HG03175 (cell line): ENCODE results near the gene PRH2.

Source experiments
- ATAC-seq: cut with Tn5 transposase; IDR thresholded peaks from one replicate; pipeline ENCODE4 v1.9.1; 2021; ENCODE audit warnings: mild to moderate bottlenecking, moderate library complexity; ENCODE audit not compliant: unreplicated experiment

PRH2 gene

DNA sequence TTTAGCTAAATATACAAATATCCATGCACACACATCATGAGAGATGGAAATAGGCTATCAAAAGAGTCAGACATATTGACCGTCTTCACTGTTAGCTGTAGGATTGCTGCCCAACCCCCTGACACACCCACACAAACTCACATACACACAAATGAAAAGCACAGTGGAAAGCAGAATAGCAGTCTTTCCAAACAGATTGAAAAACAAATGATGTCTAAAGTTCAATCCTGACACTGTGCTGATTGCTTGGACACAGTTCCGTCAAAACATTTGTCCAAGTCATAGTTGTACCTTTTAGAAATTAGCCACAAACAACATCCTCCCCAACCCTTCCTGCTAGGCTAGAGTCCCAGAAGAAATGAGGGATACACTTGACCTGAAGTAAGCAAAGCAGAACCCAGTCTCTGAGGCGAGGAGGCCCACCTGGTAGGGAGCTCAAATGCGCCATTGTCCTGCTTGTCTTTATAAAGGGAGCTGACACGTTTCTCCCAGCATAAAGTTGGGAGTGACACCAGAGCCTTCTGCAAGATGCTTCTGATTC lies at the start of gene PRH2:
PRH2 (plus strand) TSS at position 491 of the 541 bp plus-strand sequence; CDS start at position 529, 38 bp downstream.
- no peak for ATAC-seq

DNA sequence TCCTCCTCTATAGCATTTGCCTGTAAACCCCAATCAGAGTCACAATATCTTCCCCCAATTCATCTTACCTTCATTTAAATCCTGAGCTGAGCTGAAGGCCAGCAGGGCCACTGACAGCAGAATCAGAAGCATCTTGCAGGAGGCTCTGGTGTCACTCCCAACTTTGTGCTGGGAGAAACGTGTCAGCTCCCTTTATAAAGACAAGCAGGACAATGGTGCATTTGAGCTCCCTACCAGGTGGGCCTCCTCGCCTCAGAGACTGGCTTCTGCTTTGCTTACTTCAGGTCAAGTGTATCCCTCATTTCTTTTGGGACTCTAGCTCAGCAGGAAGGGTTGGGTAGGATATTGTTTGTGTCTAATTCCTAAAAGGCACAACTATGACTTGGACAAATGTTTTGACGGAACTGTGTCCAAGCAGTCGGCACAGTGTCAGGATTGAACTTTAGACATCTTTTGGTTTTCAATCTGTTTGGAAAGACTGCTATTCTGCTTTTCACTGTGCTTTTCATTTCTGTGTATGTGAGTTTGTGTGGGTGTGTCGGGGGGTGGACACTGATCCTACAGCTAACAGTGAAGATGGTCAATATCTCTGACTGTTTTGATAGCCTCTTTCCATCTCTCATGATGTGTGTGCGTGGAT lies 44.8 kb upstream of the PRH2 start, which contains the start of gene PRH1:
PRH1 (minus strand) TSS at position 170 of the 640 bp plus-strand sequence; CDS start at position 132, 38 bp downstream.
- no peak for ATAC-seq

DNA sequence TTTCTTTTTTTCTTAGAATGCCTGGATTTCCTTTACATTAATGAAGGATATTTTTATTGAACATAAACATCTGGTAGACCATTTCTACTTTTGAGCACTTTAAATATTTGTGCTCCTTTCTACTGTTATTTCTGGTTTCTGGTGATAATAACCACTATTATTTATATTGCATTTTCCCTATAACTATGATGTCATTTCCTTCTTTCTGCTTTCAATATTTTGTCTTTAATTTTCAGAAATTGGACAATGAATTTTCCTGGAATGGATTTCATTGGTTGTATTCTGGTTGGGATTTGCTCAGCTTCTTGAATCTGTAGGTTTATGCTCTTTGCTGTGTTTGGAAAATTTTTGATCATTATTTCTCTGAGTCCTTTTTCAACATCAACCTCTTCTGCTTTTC lies 39.8 kb upstream of the PRH2 start:
- no peak for ATAC-seq

DNA sequence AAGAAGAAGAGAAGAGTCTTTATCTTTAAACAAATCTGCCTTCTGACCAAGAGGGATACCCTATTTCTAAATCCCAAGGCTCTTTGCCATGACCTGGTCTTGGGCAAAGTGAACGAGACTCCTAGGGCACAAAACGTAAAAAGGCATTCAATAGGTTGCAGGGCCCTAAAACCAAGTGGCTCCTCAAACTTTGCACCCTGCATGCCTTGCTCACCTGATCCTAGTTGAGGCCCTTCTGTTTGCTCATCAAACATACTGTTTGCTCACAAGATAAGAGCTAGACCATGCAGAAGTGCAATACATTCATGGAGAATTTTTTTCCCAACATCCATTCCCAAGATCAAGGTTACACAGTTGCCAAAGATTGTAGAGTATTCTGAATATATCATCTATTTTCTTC lies 37.1 kb upstream of the PRH2 start:
- no peak for ATAC-seq

DNA sequence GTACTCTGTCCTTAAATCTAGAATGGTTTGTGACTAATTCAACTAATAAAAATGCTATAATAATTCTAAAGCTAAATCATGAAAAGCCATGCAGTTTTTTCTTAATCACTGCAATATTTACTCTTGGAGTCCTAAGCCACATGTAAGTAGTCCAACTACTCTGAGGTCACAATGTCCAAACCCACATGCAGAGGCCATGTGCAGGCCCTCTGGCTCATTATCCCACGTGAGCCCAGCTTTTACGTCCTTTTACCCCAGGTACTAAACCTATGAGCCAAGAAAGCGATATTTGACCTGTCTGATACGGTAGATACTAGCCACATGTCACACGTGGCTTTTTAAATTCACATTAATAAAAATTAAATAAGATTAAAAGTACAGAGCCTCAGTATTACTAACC lies 32.2 kb upstream of the PRH2 start:
- no peak for ATAC-seq

DNA sequence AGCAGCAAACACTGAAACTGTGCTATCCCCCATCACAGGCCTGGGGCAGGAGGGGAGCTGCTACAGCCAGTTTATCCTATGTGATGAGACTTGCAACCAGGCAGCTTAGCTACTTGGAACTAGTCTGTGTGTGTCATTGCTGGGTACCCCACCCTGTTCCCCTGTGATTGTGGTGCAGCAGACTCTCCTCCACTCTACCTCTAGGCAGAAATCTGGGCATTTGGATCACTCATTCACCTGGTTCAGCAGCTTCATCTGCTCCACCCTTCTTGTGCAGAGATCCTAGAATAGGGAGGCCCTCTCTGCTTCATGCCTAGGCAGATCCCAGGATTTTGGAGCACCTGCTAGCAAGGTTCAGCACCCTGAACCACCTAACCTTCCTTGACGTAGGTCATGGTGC lies 28.5 kb upstream of the PRH2 start:
- ATAC-seq = no peak

DNA sequence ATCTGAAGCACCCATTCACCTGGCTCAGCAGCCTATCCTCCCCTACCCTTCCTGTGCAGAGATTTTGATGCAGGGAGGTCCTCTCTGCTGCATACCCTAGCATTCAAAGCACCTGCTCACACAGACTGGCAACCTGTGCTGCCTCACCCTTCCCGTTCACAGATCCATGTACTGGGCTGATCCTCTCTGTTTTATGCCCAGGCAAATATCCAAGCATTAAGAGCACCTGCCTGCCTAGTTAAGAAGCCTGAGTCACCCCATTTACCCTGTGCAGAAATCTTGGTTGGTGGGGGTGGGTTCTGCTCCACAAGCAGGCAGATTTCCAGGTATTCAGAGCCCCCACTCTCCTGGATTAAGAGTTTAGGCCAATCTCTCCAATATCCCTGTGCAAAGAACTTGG lies 28.1 kb upstream of the PRH2 start:
- ATAC-seq = no peak

DNA sequence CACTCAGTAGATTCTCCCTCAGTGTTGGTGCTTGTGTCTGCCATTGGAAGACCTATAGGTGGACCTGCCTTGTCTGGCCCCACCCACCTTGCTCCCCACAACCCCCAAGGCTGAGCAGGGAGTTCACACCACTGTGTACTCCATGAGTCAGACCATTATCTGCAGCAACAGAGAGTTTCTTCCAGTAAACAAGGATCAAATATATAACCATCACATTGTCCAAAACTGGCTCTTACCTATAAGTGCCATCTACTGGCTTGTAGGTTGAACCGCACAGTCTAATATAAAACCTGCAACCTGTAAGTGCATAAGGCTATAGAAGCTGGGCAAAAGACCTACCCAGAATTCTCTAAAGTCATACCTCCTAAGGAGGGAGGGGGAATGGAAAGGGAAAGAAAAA lies 27.6 kb upstream of the PRH2 start:
- ATAC-seq = no peak

DNA sequence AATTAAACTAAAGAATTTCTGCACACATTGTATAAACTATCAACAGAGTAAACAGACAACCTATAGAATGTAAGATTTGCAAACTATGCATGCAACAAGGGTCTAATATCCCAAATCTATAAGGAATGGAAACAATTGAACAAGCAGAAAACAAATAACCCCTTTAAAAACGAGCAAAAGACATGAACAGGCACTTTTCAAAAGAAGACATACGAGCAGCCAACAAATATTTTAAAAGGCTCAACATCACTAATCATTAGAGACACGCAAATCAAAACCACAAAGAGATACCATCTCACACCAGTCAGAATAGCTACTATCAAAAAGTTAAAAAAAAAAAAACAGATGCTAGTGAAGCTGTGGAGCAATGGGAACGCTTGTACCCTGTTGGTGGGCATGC lies 24.4 kb upstream of the PRH2 start:
- no peak for ATAC-seq

DNA sequence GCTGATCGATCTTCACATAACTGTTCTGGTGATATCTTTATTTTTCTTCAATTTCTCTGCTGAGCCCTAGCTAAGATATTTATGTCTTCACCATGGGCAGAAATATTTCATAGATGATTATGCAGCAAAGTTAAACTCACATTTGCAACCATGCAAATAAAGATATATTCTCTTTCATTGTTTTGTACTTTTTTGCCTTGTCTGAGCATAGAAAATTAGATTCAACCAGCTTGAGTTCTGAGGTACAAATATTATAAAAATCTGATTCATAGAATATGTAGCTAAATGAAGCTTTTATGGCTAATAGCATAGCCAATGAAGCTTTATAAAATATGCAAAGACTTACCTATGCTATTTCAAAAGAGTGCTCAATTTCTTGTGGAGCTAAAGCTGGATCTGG lies 19.6 kb upstream of the PRH2 start, which contains the start of gene TAS2R13:
TAS2R13 (minus strand) TSS at position 101 of the 400 bp plus-strand sequence. CDS start 264 bp downstream, outside the sequence.
- no peak for ATAC-seq

DNA sequence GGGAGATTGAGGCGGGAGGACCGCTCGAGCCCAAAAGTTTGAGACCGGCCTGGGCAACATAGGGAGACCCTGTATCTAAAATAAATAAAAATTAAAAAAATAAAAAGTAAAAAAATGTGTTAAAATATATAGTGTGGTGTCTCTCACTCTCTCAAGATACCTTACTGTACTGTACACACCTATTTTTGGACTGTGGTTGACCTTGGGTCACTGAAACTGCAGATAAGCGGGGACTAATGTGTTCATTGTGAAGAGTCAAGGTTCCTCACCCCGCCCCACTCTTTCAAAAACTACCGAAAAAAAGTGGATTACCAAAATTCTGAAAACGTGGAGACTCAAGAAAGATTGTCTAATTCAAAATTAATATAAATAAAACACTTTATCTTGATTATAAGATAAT lies 18.7 kb upstream of the PRH2 start:
- ATAC-seq = no peak

DNA sequence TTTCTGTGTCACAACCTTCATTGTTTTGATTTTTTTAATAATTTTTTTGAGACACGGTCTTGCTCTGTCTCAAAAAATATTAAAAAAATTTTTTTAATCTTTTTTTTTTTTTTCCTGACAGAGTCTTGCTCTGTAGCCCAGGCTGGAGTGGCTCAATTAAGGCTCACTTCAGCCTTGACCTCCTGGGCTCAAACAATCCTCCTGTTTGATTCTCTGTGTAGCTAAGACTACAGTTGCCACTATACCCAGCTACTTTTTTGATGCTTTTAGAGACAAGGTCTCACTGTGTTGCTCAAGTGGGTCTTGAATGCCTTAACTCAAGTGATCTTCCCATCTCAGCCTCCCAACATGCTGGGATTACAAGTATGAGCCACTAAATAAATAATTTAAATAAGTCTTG lies 9.2 kb upstream of the PRH2 start:
- ATAC-seq = no peak

DNA sequence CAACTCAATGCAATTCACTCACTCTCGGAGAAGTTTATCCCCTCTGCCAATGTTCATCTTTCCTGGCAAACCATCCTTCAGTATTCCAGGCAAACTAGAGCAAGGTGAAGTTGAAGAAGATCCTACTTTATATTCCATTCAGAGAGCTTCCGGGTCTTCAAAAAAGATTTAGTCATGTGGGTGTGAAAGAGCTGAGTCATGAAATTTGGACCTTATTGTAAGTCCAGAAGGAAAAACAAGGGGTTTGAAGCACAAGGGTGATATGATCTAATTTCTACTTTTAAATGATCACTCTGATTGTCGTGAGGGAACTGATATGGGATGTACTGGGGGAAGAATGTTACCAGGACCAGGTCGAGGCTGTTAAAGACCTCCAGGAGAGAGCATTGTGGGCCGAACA lies 2.8 kb upstream of the PRH2 start:
- no peak for ATAC-seq

DNA sequence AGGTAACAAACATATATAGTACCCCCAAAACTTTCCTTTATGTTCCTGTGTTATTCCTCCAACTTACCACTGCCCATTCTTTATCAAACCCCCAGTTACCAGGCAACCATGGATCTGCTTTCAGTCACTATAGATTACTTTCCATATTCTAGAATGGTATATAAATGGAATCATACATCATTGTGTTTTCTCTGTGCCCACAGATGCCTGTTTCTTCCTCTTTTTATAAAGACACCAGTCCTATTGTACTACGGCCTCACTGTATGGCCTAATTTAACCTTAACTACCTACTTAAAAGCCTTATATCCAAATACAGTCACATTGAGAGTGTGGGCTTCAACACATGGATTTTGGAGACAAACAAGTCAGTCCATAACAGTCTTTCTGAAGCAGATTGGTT lies 7.5 kb downstream of the PRH2 start:
- no peak for ATAC-seq

DNA sequence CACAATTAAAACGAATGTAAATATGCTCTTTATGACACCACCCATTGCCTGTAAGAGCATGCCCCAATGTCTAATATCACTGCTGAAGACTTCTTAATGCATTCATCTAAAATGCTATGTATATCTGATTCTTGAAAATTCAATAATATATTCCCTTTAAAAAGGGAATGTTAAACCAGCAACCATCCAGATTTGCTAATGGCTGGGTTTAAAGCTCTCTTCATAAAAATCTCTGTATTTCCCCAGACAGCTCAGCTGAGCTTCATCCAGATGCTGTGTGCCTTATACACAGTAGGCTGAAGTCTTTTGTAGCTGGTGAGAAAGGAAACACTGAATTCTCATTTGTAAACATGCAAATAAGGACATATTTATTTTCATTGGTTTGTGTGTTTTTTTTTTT lies 10.1 kb downstream of the PRH2 start, which contains the start of gene TAS2R14:
TAS2R14 (minus strand) TSS at position 101 of the 400 bp plus-strand sequence; CDS start at position 45, 56 bp downstream.
- no peak for ATAC-seq

DNA sequence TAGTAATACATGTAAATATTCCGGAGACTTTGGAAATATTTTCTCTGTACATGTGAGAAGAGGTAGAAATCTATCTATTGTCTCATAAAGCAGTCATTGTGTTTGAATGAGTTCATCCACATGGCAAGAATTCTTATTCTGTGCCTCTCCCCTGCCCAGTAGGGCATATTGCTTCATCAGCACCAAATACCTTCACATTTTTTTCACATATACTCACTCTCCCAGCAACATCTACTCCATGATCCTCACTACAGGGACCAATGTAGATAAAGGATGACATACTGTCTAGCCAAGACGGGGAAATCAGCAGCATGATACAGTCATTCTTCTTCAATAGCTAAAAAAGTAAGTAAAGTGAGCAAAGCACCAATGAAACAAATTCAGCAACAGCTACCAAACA lies 11.4 kb downstream of the PRH2 start:
- no peak for ATAC-seq

DNA sequence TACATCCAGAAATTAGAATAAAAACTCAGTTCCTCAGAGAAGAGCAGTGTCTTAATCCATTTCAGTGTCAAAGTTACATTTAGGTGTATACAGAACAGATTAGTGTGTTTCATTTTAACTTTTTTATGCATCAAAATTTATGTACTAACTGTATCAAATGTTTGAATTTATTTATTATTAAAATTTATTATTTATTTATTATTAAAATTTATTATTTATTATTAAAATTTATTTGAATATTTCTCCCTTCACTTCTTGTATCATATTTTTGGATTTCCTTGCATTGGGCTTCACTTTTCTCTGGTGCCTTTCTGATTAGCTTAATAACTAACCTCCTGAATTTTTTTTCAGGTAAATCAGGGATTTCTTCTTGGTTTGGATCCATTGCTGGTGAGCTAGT lies 12.3 kb downstream of the PRH2 start:
- ATAC-seq = no peak

DNA sequence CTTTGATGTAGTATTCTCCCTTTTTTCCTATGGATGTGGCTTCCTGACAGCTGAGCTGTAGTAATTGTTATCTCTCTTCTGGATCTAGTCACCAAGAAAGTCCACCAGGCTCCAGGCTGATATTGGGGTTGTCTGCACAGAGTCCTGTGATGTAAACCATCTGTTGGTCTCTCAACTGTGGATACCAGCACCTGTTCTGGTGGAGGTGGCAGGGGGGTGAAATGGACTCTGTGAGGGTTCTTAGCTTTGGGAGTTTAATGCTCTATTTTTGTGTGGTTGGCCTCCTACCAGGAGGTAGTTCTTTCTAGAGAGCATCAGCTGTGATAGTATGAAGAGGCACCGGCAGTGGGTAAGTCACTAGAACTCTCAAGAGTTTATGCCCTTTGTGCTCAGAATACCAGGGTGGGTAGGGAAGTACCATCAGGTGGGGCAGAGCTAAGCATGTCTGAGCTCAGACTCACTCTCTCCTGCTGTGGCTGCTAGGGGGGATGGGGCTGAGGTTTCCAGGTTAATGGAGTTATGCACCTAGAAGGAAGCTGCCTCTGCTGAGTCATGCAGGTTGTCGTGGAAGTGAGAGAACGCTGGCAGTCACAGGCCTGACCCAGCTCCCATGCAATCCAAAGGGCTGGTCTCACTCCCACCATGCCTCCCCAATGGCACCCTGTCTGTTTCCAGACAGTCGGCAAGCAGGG lies 13.0 kb downstream of the PRH2 start:
- ATAC-seq = no peak

DNA sequence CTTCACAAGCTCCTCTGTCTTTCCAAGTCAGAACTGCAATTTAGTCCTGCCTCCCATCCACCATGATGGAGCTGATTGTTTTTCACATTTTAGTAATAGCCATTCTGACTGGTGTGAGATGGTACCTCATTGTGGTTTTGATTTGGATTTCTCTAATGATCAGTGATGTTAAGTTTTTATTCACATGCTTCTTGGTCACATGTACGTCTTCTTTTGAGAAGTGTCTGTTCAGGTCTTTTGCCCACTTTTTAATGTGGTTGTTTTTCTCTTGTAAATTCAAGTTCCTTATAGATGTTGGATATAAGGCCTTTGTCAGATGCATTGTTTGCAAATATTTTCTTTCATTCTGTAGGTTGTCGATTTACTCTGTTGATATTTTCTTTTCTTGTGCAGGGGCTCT lies 14.1 kb downstream of the PRH2 start:
- ATAC-seq = no peak

DNA sequence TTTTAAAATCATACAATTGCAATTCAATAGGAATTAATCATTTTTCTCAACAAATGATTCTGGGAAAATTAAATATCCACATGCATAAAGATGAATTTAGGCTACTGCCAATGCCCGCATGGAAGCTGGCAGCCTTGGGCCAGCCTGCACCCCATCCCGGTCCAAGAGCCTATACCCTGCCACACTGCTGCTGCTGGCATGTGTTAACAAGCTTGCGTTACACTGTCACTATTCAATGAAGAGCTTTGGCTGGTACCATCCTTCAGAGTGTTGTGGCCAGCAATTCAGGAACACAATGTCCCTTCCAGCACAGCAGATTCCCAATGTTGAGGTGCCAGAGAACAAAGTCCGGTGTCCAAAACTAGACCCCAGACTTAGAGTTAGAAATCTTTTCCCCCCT lies 23.6 kb downstream of the PRH2 start:
- ATAC-seq = no peak

DNA sequence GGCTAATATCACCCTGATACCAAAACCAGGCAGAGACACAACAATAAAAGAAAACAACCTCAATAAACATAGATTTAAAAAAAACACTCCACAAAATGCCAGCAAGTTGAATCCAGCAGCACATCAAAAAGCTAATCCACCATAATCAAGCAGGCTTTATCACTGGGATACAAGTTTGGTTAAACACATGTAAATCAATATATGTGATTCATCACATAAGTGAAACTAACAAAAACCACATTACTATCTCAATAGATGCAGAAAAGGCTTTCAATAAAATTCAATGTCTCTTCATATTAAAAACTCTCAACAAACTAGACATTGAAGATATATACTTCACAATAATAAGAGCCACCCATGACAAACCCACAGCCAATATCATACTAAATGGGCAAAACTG lies 27.0 kb downstream of the PRH2 start:
- no peak for ATAC-seq

DNA sequence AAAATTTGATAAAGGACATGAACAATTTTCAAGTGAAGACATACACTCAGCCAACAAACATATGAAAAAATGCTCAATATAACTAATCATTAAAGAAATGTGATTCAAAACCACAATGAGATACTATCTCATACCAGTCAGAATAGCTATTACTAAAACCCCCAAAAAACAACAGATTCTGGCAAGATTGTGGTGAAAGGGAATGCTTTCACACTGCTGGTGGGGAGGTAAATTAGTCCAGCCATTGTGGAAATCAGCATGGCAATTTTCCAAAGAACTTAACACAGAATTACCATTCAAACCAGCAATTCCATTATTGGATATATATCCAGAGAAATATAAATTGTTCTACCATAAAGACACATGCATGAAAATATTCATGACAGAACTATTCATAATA lies 28.7 kb downstream of the PRH2 start:
- no peak for ATAC-seq
